HG02973 (cell line): ENCODE results near the gene SRC.

Source experiments
- ATAC-seq: cut with Tn5 transposase; IDR thresholded peaks from one replicate; pipeline ENCODE4 v1.9.1; 2021; ENCODE audit warnings: moderate library complexity; ENCODE audit not compliant: unreplicated experiment

The SRC gene

DNA sequence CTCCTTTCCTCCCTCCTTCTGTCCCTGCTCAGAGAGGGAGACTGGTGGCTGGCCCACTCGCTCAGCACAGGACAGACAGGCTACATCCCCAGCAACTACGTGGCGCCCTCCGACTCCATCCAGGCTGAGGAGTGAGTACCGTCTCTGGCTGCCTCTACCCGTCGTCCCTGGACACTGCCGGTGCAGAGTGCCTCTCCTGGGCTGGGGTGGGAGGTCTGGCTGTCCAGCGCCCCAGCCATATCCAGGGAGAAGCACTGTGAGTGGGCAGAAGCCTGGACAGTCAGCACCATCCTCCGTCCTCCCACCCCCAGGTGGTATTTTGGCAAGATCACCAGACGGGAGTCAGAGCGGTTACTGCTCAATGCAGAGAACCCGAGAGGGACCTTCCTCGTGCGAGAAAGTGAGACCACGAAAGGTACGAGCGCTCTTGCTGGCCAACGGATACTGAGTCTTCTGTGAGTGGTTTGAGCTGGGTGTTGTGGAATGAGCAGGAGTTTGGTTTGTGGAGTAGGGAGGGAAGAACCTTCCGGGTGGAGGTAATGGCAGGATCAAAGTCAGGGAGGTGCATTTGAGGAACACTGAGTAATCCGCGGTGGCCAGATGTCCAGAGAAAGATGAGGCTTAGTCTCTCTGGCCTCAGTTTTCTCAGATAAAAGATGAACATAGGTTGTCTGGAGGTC is 48.1 kb downstream of the SRC start:
- ATAC-seq, result no peak

DNA sequence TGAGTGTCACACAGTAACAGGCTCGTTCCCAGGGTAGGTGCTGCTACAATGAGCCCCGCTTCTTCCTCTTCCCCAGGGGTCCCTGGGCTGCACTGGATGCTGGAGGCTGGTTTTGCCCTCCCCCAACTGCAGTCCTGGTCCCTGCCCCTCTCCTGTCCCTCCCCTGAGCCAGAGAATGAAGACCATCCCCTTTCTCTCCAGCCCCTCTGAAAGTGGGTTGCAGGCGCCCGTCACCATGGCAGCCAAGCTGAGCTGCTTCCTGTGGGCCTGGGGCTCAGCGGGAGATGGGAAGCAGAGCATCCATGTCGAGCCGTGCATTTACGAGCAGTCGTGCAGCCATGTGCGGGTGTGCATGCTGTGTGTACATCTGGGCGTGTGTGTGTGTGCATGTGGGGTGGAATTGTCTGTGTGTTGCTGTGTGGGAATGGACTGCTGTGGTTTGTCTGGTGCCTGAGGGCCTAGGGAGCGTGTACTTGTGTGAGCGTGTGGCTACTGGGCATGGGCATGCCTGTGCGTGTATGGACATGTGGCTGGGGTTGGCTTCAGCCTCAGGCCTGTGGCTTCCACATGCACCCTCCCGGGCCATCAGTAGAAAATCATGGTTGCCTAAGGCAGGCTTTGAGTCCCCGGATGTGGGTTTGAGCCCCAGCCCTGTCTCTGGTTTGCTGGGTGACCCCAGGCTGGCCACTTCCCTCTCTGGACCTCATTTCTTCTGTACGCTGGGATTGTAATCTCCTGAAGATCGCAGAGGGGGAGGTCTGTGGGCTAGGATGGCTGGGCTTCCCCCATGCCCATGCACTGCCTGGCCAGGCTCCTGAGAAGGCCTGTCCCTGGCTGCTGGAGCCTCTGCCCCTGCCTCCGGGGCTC is 48.8 kb downstream of the SRC start:
- ATAC-seq, result no peak

DNA sequence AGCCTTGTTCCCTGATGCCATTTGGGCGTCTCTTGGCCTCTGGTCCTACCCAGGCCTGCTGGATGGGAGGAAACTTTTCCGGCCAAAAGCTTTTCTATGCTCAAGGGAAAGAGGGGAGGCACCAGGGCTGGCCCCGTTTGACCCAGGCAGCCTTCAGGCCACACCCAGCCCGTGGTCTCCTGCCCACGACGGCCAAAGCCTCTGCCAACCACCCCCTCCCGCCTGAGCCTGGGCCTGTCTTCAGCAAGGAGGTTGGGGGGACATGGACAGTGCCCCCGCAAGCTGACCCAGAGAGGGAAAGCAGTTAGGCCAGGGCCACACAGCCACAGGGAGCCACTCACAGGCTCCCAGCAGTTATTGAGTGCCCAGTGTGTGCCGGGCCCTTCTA is 49.5 kb downstream of the SRC start:
- ATAC-seq, result no peak

DNA sequence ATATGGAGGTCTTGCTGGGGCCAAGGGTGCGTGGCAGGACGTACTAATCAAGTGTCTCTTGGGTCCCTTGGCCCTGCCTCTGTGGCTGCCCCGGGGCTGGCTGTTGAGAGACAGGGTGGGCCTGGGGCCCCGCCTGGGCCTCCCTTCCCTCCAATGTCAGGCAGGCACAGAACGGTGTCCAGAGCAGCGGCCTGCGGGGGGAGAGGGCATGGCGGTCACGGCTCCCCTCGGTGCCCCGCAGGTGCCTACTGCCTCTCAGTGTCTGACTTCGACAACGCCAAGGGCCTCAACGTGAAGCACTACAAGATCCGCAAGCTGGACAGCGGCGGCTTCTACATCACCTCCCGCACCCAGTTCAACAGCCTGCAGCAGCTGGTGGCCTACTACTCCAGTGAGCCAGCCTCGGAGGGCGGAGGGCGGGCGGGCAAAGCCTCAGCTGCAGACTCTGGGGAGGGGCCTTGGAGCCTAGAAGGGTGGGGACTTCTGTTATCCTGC is 50.0 kb downstream of the SRC start:
- no peak for ATAC-seq

DNA sequence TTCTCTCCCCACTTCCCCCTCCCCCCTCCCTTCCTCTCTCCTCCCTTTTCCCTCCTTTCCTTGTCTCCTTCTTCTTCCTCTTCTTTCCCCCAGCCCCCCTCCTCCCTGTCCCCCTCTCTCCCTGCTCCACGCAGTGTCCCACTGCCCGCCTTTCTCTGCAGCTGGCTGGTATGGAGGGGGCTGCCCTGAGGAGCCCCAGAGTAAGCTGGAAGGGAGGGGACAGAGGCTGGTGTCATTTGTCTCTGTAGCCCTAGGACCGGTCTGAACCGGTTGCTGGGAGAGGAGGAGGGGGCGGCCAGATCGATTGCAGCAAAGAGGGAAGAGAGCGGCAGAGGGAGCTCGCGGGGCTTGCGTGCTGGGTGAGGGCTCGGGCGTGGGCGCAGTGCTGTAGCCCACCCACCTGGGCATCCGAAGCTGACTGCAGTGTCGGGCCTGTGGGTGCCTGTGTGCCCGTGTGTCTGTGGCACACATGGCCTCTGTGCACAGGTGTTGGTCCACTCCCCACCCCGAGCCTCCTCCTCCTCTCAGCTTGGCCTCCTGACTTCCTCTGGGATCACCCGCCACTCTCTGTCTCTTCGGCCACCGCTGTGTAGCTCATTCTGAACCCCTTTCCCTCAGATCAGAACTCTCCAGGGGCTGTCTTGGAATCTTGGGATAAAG is 50.6 kb downstream of the SRC start:
- ATAC-seq, result no peak

DNA sequence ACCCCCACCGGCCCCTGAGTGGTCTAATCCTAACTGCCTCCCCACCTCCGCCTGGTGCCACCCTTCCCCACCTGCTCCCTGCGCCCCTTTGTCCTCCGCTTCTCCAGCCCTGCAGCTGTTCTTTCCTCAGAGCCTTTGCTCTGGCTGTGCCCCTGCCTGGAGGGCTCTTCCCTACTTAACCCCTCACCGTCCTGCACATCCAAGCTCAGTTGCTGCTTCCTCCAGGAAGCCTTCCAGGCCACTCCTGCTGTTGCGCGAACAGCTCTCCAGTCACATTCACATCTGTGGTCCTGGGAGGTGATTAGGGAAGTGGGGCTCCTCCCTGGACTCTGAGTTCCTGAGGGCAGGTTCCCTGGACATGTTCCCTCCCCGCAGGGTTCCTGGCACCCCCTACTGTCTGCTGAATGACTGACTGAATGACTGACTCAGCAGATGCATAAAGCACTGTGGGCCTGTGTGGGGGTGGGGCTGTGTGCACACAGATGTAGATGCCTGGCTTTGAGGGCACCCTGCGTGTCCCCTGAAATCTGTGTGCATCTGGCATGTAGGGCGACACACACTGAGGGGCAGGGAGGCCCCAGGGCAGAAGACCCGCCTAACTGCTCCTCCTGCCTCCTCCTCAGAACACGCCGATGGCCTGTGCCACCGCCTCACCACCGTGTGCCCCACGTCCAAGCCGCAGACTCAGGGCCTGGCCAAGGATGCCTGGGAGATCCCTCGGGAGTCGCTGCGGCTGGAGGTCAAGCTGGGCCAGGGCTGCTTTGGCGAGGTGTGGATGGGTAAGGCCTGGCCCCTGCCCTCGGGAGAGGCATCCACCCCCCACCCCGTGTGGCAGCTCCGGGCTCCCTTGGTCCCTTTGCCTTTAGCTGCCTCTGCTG is 51.4 kb downstream of the SRC start:
- ATAC-seq, result no peak

DNA sequence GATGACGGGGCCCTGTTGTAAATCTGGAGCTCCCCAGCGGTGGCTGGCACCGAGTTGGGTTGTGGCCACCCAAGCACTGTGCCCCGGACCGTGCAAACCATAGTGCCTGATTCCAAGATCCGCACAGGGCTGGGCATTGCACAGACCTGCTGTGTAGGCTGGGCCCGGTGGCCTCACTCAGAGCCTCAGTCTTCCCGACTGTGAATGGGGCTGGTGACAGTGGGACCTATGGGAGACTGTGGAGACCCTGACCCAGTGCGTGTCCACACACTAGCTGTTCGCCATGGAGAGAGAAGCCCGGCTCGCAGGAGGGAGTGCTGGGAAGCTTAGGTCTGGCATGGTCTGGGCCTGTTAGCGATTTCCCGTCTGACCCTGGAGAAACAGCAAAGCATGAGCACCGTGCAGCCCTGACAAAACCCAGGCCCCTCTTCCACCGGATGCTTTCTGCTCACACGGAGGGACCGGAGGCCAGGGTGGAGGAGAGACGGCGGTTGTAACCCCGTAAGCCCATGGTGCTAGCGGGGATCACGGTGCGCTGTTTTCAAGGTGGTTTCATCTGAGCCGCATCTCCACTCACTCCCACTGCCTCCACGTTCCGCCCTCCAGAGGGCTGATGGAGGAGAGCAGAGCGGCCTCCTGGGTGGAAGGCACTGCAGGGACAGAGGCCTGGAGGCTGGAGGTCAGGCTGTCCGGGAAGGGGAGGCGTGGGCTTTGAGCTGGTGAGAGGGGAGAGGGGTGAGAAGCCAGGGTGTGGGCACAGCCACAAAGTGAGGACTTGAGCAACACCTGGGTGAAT is 52.2 kb downstream of the SRC start:
- no peak for ATAC-seq

DNA sequence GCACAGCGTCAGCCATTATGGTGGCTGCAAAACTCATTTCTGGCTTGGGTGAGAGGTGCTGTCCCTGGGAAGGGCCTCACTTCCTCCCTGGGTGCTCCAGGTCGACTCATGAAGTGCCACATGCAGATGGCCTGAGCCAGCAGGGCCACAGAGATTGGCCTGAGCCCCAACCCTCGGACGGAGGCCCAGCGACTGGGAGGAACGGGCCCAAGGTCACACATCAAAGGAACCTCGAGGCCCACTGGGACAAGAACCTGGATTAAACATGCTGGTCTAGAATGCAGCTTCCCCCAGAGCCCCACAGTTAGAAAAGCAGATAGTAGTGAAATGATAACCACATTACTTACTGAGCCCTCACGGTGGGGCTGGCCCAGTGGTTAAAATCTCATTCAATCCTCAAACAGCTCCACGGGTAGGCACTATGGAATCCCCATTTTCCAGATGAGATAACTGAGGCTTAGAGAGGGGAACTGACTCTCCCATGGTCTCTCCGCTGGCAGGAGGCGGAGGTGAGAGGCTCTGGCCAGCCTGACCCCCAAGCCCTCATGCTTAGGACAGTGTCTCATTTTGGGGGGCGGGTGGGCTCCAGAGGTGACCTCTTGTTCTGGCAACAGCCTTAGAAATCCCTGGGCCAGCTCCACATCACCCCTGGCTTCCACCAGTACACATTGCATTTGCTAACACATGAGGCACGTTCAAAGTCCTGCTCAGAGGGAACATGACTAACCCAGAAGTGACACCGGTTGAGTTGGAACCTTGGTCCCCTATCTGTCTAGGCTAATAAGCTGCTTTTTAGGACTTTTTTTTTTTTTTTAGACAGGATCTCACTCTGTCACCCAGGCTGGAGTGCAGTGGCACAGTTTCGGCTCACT is 53.0 kb downstream of the SRC start:
- no peak for ATAC-seq

DNA sequence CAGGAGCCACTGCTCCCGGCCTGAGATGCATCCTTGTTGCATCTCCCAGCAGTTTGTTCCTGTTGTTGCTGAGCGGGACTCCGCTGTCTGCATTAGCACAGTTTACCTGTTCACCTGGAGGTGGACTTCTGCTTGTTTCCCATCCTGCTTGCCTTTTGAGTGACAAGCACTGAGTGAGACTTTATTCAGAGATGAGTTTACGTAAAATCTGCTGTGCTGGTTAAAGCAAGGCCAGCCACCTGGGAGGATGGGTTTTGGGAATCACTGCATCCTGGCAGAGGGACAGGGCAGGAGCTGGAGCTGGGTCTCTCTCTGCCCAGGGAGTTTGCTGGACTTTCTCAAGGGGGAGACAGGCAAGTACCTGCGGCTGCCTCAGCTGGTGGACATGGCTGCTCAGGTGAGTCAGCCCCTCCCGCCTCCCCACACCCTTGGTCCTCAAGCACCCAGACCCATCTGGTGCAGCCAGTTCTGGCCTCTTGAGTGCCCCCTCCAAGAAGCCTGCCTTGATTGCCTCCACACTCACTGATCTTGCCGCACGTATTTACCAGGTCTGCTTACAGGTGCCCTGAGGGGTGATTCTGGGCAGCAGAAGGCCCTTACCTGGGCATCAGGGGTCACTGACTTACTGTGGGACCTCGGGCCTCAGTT is 55.5 kb downstream of the SRC start:
- ATAC-seq, result no peak

DNA sequence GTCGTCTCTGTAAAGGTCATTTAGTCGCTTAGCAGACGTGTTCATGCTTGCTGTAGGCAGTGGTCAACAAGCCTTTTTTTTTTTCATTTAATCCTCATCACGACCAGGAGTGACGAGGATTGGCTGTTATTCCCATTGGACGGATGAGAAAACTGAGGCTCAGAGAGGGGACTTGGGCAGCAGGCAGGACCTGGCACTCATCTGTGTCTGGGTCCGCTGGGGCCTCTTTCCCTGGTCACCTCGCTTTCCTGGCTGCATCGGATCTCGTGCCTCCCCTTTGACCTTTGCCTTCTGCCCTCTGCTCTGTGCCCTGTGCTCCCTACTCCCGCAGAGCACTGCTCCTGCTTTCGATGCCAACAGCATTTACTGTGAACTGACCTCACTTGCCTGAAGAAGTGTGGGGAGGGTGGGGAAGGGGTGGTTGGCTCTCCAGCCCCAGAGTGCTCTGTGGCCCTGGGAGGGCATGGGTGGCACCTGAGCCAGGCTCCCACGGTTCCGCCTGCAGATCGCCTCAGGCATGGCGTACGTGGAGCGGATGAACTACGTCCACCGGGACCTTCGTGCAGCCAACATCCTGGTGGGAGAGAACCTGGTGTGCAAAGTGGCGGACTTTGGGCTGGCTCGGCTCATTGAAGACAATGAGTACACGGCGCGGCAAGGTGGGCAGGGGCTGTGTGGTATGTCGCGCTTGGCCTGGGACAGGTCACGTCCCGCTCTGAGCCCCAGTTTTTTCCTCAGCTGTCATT is 56.2 kb downstream of the SRC start:
- ATAC-seq, result no peak

DNA sequence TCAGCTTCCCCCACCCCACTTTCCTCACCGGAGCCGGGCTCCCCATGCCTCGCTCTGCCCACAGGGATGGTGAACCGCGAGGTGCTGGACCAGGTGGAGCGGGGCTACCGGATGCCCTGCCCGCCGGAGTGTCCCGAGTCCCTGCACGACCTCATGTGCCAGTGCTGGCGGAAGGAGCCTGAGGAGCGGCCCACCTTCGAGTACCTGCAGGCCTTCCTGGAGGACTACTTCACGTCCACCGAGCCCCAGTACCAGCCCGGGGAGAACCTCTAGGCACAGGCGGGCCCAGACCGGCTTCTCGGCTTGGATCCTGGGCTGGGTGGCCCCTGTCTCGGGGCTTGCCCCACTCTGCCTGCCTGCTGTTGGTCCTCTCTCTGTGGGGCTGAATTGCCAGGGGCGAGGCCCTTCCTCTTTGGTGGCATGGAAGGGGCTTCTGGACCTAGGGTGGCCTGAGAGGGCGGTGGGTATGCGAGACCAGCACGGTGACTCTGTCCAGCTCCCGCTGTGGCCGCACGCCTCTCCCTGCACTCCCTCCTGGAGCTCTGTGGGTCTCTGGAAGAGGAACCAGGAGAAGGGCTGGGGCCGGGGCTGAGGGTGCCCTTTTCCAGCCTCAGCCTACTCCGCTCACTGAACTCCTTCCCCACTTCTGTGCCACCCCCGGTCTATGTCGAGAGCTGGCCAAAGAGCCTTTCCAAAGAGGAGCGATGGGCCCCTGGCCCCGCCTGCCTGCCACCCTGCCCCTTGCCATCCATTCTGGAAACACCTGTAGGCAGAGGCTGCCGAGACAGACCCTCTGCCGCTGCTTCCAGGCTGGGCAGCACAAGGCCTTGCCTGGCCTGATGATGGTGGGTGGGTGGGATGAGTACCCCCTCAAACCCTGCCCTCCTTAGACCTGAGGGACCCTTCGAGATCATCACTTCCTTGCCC is 57.4 kb downstream of the SRC start:
- ATAC-seq, result no peak

DNA sequence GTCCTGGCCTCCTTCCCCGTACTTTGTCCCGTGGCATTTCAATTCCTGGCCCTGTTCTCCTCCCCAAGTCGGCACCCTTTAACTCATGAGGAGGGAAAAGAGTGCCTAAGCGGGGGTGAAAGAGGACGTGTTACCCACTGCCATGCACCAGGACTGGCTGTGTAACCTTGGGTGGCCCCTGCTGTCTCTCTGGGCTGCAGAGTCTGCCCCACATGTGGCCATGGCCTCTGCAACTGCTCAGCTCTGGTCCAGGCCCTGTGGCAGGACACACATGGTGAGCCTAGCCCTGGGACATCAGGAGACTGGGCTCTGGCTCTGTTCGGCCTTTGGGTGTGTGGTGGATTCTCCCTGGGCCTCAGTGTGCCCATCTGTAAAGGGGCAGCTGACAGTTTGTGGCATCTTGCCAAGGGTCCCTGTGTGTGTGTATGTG is 58.5 kb downstream of the SRC start:
- ATAC-seq, result no peak

DNA sequence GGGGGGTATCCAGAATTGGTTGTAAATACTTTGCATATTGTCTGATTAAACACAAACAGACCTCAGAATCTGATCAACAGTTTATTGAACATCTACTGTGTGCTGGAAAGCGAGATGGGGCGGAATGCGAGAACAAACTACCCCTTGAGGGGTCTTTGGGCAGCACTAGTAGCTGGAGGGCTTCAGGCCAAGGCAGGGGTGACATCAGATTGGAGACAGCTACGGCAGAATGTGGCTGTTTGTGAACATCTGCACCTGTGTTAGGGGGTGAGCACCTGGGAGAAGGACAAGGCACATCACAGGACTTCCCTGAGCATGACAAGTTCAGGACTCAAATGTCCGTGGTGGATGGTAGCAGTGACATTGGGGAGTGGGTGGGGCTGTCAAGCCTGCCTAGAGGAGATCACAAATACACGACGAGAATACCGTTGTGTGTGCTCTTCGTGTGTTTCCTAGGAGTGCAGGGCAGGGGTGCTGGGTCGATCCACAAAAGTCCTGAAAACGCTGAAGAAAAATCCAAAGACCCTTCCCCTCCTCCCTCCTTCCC is 59.5 kb downstream of the SRC start:
- no peak for ATAC-seq

DNA sequence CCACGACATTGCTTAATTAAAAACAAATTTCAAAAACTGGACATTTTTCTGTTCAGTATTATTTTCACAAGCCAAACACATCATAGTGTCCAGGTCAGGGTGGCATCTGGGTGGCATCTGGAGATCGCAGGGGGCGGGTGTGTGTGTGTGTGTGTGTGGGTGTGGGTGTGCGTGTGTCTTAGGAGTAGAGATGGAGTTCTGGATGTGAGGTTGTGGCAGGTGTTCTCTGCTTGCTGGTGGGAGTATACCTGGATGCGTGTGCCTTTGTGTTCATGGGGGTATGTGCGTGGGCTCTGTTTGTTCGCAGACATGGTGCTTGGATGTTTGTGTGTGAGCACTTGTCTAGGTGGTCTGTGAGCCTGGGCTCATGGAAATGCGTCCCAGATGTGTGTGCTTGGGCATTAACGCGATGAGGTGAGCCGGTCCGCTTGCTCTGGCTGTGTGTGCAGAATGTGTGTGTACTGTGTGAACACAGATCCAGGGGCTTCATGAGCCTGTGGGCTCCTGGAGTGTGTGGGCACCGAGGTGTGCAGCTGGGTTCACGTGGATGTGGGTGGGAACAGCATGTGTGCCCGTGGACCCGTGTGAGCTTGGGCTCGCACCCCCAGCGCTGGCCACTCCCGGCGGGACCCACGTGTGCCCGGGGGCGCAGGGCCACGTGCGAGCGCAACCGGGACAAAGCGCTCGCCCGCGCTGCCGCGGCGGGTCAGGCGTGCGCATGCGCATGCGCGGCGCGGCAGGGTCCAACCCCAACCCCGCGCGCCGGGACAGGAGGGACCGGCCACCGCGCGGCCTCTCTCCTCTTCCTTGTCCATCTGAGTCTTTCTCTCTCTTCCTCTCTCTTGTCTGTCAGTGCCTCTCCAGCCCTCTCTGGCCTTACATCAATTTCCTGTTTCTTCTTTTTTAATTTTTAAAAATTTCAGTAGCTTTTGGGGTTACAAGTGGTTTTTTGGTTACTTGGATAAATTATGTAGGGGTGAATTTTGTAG is 60.4 kb downstream of the SRC start:
- ATAC-seq, result no peak

DNA sequence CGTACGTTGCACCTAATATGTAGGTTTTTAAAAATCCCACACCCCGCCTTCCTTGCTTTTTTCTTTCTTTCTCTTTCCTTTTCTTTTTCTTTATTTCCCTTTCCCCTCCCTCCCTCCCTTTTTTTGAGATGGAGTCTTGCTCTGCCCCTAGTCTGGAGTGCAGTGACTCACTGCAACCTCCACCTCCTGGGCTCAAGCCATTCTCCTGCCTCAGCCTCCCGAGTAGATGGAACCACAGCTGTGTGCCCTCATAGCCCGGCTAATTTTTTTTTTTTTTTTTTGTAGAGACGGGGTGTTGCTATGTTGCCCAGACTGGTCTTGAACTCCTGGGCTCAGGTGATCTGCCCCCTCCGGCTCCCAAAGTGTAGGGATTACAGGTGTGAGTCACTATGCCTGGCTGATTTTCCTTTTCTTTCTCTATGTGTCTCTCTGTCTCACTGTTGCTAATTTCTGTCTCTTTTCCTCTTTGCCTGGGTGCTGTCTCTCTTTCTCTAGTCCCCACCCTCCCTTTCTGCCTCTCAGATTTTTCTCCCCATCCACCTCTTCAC is 61.2 kb downstream of the SRC start:
- ATAC-seq, result no peak
